H9 (cell line): ENCODE measurements around the gene NBEA. TPM values are rescaled to one million over a fixed set of nuclear protein-coding genes. Genes with fewer than 3 reads are reported as not detected.

ENCODE experiments used
- DNase-seq: peaks from one replicate; pipeline ENCODE4 v3.0.0-alpha.2; 2017
- H2AFZ ChIP-seq: one replicate; pipeline ENCODE4 v1.6.1; 2013; ENCODE audit warnings: mild to moderate bottlenecking, low read length, control low read depth, moderate library complexity
- H2AK5ac ChIP-seq: 2 replicates; pipeline ENCODE4 v1.6.1; 2013; ENCODE audit warnings: low read length, control low read depth, mixed read lengths; ENCODE audit not compliant: insufficient read length
- H2BK120ac ChIP-seq: one replicate; pipeline ENCODE4 v1.6.1; 2013; ENCODE audit warnings: low read depth, mild to moderate bottlenecking, low read length, control low read depth, inconsistent platforms; ENCODE audit not compliant: poor library complexity, severe bottlenecking
- H2BK12ac ChIP-seq: 2 replicates; pipeline ENCODE4 v1.6.1; 2013; ENCODE audit warnings: low read length, control low read depth, mixed read lengths, low read depth; ENCODE audit not compliant: insufficient read length
- H2BK15ac ChIP-seq: 2 replicates; pipeline ENCODE4 v1.6.1; 2013; ENCODE audit warnings: low read depth, low read length, control low read depth
- H2BK20ac ChIP-seq: one replicate; pipeline ENCODE4 v1.6.1; 2013; ENCODE audit warnings: low read depth, mild to moderate bottlenecking, low read length, control low read depth, inconsistent platforms; ENCODE audit not compliant: poor library complexity, severe bottlenecking
- H2BK5ac ChIP-seq: 2 replicates; pipeline ENCODE4 v1.6.1; 2013; ENCODE audit warnings: low read length, control low read depth, mixed read lengths; ENCODE audit not compliant: insufficient read length
- H3K14ac ChIP-seq: 2 replicates; pipeline ENCODE4 v1.6.1; 2013; ENCODE audit warnings: low read length, control low read depth; ENCODE audit not compliant: insufficient read depth
- H3K18ac ChIP-seq: 2 replicates; pipeline ENCODE4 v1.6.1; 2013; ENCODE audit warnings: low read depth, mild to moderate bottlenecking, mixed read lengths, low read length, control low read depth; ENCODE audit not compliant: insufficient read length
- H3K23ac ChIP-seq: 2 replicates; pipeline ENCODE4 v1.6.1; 2013; ENCODE audit warnings: low read length, control low read depth, mixed read lengths, low read depth; ENCODE audit not compliant: insufficient read length
- H3K23me2 ChIP-seq: 2 replicates; pipeline ENCODE4 v1.6.1; 2013; ENCODE audit warnings: low read depth, mild to moderate bottlenecking, mixed read lengths, low read length, control low read depth; ENCODE audit not compliant: insufficient read length, poor library complexity, severe bottlenecking
- H3K27ac ChIP-seq: 2 replicates; pipeline ENCODE4 v1.5.1; 2013; ENCODE audit warnings: low read length, control low read depth, mixed read lengths, low read depth; ENCODE audit not compliant: insufficient read length
- H3K27me3 ChIP-seq: 2 replicates; pipeline ENCODE4 v1.6.1; 2013; ENCODE audit warnings: low read length, control low read depth, inconsistent platforms; ENCODE audit not compliant: insufficient read depth
- H3K4ac ChIP-seq: 2 replicates; pipeline ENCODE4 v1.6.1; 2013; ENCODE audit warnings: low read depth, mild to moderate bottlenecking, control low read depth, inconsistent platforms, low read length, moderate library complexity
- H3K4me1 ChIP-seq: 2 replicates; pipeline ENCODE4 v1.6.1; 2013; ENCODE audit warnings: low read length, control low read depth, inconsistent platforms; ENCODE audit not compliant: insufficient read depth
- H3K4me2 ChIP-seq: 2 replicates; pipeline ENCODE4 v1.6.1; 2013; ENCODE audit warnings: low read length, control low read depth, mixed read lengths; ENCODE audit not compliant: insufficient read length, insufficient read depth
- H3K56ac ChIP-seq: 2 replicates; pipeline ENCODE4 v1.6.1; 2013; ENCODE audit warnings: low read depth, mild to moderate bottlenecking, mixed read lengths, low read length, control low read depth; ENCODE audit not compliant: insufficient read length
- H3K79me1 ChIP-seq: 2 replicates; pipeline ENCODE4 v1.6.1; 2013; ENCODE audit warnings: low read depth, mild to moderate bottlenecking, moderate library complexity, low read length, control low read depth, inconsistent platforms; ENCODE audit not compliant: insufficient read depth, poor library complexity, severe bottlenecking
- H3K79me2 ChIP-seq: 2 replicates; pipeline ENCODE4 v1.6.1; 2013; ENCODE audit warnings: low read length, control low read depth, inconsistent platforms; ENCODE audit not compliant: insufficient read depth
- H3K9ac ChIP-seq: 2 replicates; pipeline ENCODE4 v1.6.1; 2013; ENCODE audit warnings: low read length, control low read depth, mixed read lengths; ENCODE audit not compliant: insufficient read length; ENCODE audit errors: extremely low read depth
- H3K9me3 ChIP-seq: one replicate; pipeline ENCODE4 v1.6.1; 2013; ENCODE audit warnings: low read depth, low read length, inconsistent platforms; ENCODE audit not compliant: control insufficient read depth
- H3T11ph ChIP-seq: one replicate; pipeline ENCODE4 v1.6.1; 2013; ENCODE audit warnings: mild to moderate bottlenecking, low read length, control low read depth, inconsistent platforms
- H4K20me1 ChIP-seq: one replicate; pipeline ENCODE4 v1.6.1; 2013; ENCODE audit not compliant: control insufficient read depth, insufficient read length, insufficient read depth
- H4K5ac ChIP-seq: 2 replicates; pipeline ENCODE4 v1.6.1; 2013; ENCODE audit warnings: low read depth, mild to moderate bottlenecking, mixed read lengths, low read length, control low read depth; ENCODE audit not compliant: insufficient read length
- H4K8ac ChIP-seq: replicated peaks from 2 replicates; pipeline ENCODE4 v1.6.1; 2013; ENCODE audit warnings: low read length, control low read depth, mixed read lengths, low read depth; ENCODE audit not compliant: insufficient read length
- H4K91ac ChIP-seq: 2 replicates; pipeline ENCODE4 v1.6.1; 2013; ENCODE audit warnings: low read depth, mild to moderate bottlenecking, moderate library complexity, mixed read lengths, low read length, control low read depth; ENCODE audit not compliant: insufficient read length
- H3K27ac Mint-ChIP-seq, 3 experiments: 2 replicates in 2 of 3; 3 replicates in 1 of 3; pipeline ENCODE4 v1.8.0; 2020 to 2021; ENCODE audit warnings: mixed read lengths in 3 of 3, mild to moderate bottlenecking in 1 of 3, moderate library complexity in 1 of 3
- H3K27me3 Mint-ChIP-seq: 2 replicates; pipeline ENCODE4 v1.8.0; 2021; ENCODE audit warnings: low read depth, mild to moderate bottlenecking, moderate library complexity, mixed read lengths
- H3K36me3 Mint-ChIP-seq, 3 experiments: 2 replicates in 2 of 3; 3 replicates in 1 of 3; pipeline ENCODE4 v1.8.0; 2020 to 2021; ENCODE audit warnings: low read depth in 3 of 3, mixed read lengths in 3 of 3; ENCODE audit not compliant: insufficient read depth in 1 of 3
- H3K4me1 Mint-ChIP-seq, 2 experiments: 2 replicates each; pipeline ENCODE4 v1.8.0; 2020; ENCODE audit warnings: mixed read lengths in 2 of 2
- H3K4me3 Mint-ChIP-seq, 2 experiments: 2 replicates in 1 of 2; 3 replicates in 1 of 2; pipeline ENCODE4 v1.8.0; 2020 to 2021; ENCODE audit warnings: mild to moderate bottlenecking in 2 of 2, mixed read lengths in 2 of 2, moderate library complexity in 1 of 2
- H3K9me3 Mint-ChIP-seq, 2 experiments: 2 replicates in 1 of 2; 3 replicates in 1 of 2; pipeline ENCODE4 v1.8.0; 2020; ENCODE audit warnings: mild to moderate bottlenecking in 2 of 2, mixed read lengths in 2 of 2, moderate library complexity in 1 of 2
- WGBS: extraction: QIAGEN DNeasy Blood & Tissue Kit; methylation state at CpG from one replicate; pipeline ENCODE4 v1.1.7; 2013; ENCODE audit warnings: missing lambda C conversion rate, low lambda C conversion rate, mixed read lengths; ENCODE audit not compliant: insufficient read length; ENCODE audit errors: extremely low coverage; 5-methylcytosine and 5-hydroxymethylcytosine counted together
- total RNA-seq: library from RNA; stranded (reverse); gene quantifications from 2 replicates; pipeline ENCODE4 v1.2.1, GENCODE V29; 2021
- TF ChIP-seq, protein P1 (sequence below): fragments of 200-600 bp; sonication (generic); conservative IDR thresholded peaks from 3 replicates; pipeline ENCODE4 v1.8.0; 2021; ENCODE audit warnings: antibody characterized with exemption, mild to moderate bottlenecking

Gene NBEA
- total RNA-seq, 1 experiment from 2014 or later: 17.3 TPM

DNA sequence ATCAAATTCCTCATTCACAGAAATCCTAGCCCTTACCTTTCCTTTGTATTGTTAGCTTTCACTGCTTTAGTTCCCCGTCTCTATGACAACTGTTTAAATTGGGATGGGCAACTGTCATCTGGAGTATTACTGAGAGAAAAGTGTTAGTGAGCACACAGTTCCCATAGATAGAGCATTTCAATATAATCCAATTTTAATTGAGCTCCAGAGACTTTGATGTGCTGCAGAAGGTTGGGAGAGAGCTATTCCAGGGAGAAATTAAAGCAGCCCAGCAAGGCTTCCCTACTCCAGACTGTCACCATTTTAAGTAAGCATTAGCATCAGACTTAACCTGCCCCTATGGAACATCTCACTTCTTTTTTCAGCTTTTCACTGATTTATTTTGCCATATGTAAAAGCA, 589.5 kb downstream of the NBEA start:
- H3K9me3 Mint-ChIP-seq: no peaks in the 10 kb centered on the region
- no peak overlapping the region for H3K4me2 ChIP-seq
- no peak overlapping the region for H3K18ac ChIP-seq
- H3K9me3 ChIP-seq: no peaks in the 10 kb centered on the region
- no peak overlapping the region for H2BK5ac ChIP-seq
- no peak overlapping the region for H4K91ac ChIP-seq
- no peak overlapping the region for H2AK5ac ChIP-seq
- H3K14ac ChIP-seq: no peak overlapping the region
- no peak for DNase-seq
- H3K36me3 Mint-ChIP-seq: no peaks in the 10 kb centered on the region
- WGBS: no CpG with 5 or more reads among the region's 1 CpG
- no peak overlapping the region for H3K23ac ChIP-seq
- H3K27ac ChIP-seq: no peak overlapping the region
- no peaks in the 10 kb centered on the region for H3K79me1 ChIP-seq
- no peaks in the 10 kb centered on the region for H3K23me2 ChIP-seq
- no peak overlapping the region for H2BK12ac ChIP-seq
- H3K9ac ChIP-seq: no peak overlapping the region
- H4K5ac ChIP-seq: no peak overlapping the region
- peaks cover 7 to 12% of the 10 kb centered on the region in 2 experiments for H3K4me1 Mint-ChIP-seq
- H3K27ac Mint-ChIP-seq: no peak overlapping the region
- H4K8ac ChIP-seq: no peak overlapping the region
- no peak overlapping the region for H3K56ac ChIP-seq
- H2BK120ac ChIP-seq: no peak overlapping the region
- no peaks in the 10 kb centered on the region for H3K27me3 Mint-ChIP-seq
- TF ChIP-seq, protein P1, sequence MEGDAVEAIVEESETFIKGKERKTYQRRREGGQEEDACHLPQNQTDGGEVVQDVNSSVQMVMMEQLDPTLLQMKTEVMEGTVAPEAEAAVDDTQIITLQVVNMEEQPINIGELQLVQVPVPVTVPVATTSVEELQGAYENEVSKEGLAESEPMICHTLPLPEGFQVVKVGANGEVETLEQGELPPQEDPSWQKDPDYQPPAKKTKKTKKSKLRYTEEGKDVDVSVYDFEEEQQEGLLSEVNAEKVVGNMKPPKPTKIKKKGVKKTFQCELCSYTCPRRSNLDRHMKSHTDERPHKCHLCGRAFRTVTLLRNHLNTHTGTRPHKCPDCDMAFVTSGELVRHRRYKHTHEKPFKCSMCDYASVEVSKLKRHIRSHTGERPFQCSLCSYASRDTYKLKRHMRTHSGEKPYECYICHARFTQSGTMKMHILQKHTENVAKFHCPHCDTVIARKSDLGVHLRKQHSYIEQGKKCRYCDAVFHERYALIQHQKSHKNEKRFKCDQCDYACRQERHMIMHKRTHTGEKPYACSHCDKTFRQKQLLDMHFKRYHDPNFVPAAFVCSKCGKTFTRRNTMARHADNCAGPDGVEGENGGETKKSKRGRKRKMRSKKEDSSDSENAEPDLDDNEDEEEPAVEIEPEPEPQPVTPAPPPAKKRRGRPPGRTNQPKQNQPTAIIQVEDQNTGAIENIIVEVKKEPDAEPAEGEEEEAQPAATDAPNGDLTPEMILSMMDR: no peak
- H3K4me3 Mint-ChIP-seq: no peak overlapping the region
- H3K4ac ChIP-seq: no peak overlapping the region
- no peaks in the 10 kb centered on the region for H3K79me2 ChIP-seq
- H3K27me3 ChIP-seq: no peaks in the 10 kb centered on the region
- H2BK20ac ChIP-seq: no peak overlapping the region
- H3K4me1 ChIP-seq: no peaks in the 10 kb centered on the region; the same call in 1 of the 2 replicates
- no peaks in the 10 kb centered on the region for H4K20me1 ChIP-seq
- H2BK15ac ChIP-seq: no peak overlapping the region
- no peak overlapping the region for H3T11ph ChIP-seq
- H2AFZ ChIP-seq: no peak overlapping the region
